Endothelial cell of umbilical vein (primary cell): Measurements from ENCODE around the gene LRFN2. TPM values are rescaled to one million over a fixed set of nuclear protein-coding genes. Genes with fewer than 3 reads are reported as not detected.

Experiments
- BruUV-seq: library from RNA; stranded (reverse); fragments of 400-500 nt; replicated peaks from 2 replicates; lab custom pipeline; 2021; lab: Mats Ljungman, UMichigan
- CTCF ChIA-PET: fragments of 300-600, 350-600 bp; sonication (Branson Sonifier 250); formaldehyde crosslinking; loops from one replicate; lab custom pipeline; 2021; ENCODE audit warnings: antibody characterized with exemption, inconsistent platforms; lab: Charles Lee
- POLR2A ChIA-PET: fragments of 300-600, 350-600 bp; sonication (Branson Sonifier 250); formaldehyde crosslinking; loops from one replicate; lab custom pipeline; 2021; ENCODE audit warnings: antibody characterized with exemption, inconsistent platforms; lab: Charles Lee
- DNase-seq: peaks from one replicate; pipeline ENCODE4 v3.0.0-alpha.2; 2011; ENCODE audit warnings: low read depth, low spot score
- FAIRE-seq: peaks from 2 replicates; lab custom pipeline; 2011; peaks lifted over from hg19 to GRCh38; lab: Jason Lieb, UNC
- H2AFZ ChIP-seq: 2 replicates; pipeline ENCODE4 v1.6.0; 2012; ENCODE audit warnings: low read depth, low read length, control low read depth, inconsistent platforms
- H3K27ac ChIP-seq: 2 replicates; pipeline ENCODE4 v1.5.1; 2011; ENCODE audit warnings: low read depth, mild to moderate bottlenecking, control low read depth, low read length, moderate library complexity; ENCODE audit not compliant: insufficient read depth
- H3K27me3 ChIP-seq, 2 experiments: 2 replicates each; pipeline versions ENCODE4 v1.6.0 to v1.6.1; 2011; ENCODE audit warnings: low read length in 2 of 2, mixed read lengths in 1 of 2; ENCODE audit not compliant: control insufficient read depth in 2 of 2, insufficient read depth in 2 of 2
- H3K36me3 ChIP-seq, 2 experiments: 2 replicates in 1 of 2; 3 replicates in 1 of 2; pipeline ENCODE4 v1.5.1; 2011; ENCODE audit warnings: low read length in 2 of 2, mild to moderate bottlenecking in 1 of 2, moderate library complexity in 1 of 2; ENCODE audit not compliant: control insufficient read depth in 2 of 2, insufficient read depth in 2 of 2; ENCODE audit errors: extremely low read depth in 1 of 2
- H3K4me1 ChIP-seq: 3 replicates; pipeline ENCODE4 v1.5.1; 2011; ENCODE audit warnings: mild to moderate bottlenecking, low read length; ENCODE audit not compliant: control insufficient read depth, insufficient read depth; ENCODE audit errors: extremely low read depth
- H3K4me2 ChIP-seq: 2 replicates; pipeline ENCODE4 v1.6.1; 2011; ENCODE audit warnings: low read length, control low read depth, mixed read lengths; ENCODE audit not compliant: insufficient read depth
- H3K4me3 ChIP-seq, 3 experiments: fragments of 200-600 bp in 1 of 3; sonication (generic), shearing (Covaris generic) in 1 of 3; replicated peaks in 1 of 3; 2 replicates each; pipeline ENCODE4 v1.5.1; 2011 to 2016; ENCODE audit warnings: control low read depth in 3 of 3, low read length in 3 of 3, mild to moderate bottlenecking in 2 of 3, inconsistent platforms in 1 of 3, low read depth in 1 of 3, moderate library complexity in 1 of 3; ENCODE audit not compliant: insufficient read depth in 1 of 3
- H3K79me2 ChIP-seq: 2 replicates; pipeline ENCODE4 v1.6.0; 2012; ENCODE audit warnings: low read length, inconsistent platforms; ENCODE audit not compliant: control insufficient read depth, insufficient read depth
- H3K9ac ChIP-seq: replicated peaks from 2 replicates; pipeline ENCODE3; 2011; ENCODE audit warnings: low read length, control low read depth; ENCODE audit not compliant: insufficient read depth; ENCODE audit errors: extremely low read depth
- H3K9me1 ChIP-seq: replicated peaks from 3 replicates; pipeline ENCODE4 v1.6.0; 2011; ENCODE audit warnings: mild to moderate bottlenecking, low read length; ENCODE audit not compliant: control insufficient read depth, insufficient read depth; ENCODE audit errors: extremely low read depth
- H3K9me3 ChIP-seq: replicated peaks from 2 replicates; pipeline ENCODE4 v1.5.1; 2012; ENCODE audit warnings: low read length, inconsistent platforms; ENCODE audit not compliant: control insufficient read depth, insufficient read depth
- H4K20me1 ChIP-seq: replicated peaks from 2 replicates; pipeline ENCODE3; 2011; ENCODE audit warnings: mild to moderate bottlenecking, low read length; ENCODE audit not compliant: control insufficient read depth, insufficient read depth; ENCODE audit errors: extremely low read depth
- EZH2 ChIP-seq: IDR thresholded peaks from 2 replicates; pipeline ENCODE4 v1.6.1; 2012; ENCODE audit warnings: borderline replicate concordance, low read depth, mild to moderate bottlenecking, moderate library complexity, low read length, inconsistent platforms; ENCODE audit not compliant: severe bottlenecking
- FOS ChIP-seq: IDR thresholded peaks from 2 replicates; pipeline ENCODE4 v1.6.1; 2011; ENCODE audit warnings: mild to moderate bottlenecking, low read length, moderate library complexity, borderline replicate concordance; ENCODE audit not compliant: insufficient read depth
- GATA2 ChIP-seq: IDR thresholded peaks from 2 replicates; pipeline ENCODE4 v1.7.0; 2011; ENCODE audit warnings: low read depth, mild to moderate bottlenecking, moderate library complexity, mixed read lengths, low read length; ENCODE audit not compliant: insufficient read length, insufficient read depth
- JUN ChIP-seq: IDR thresholded peaks from 2 replicates; pipeline ENCODE4 v1.6.1; 2011; ENCODE audit warnings: borderline replicate concordance, low read depth; ENCODE audit not compliant: insufficient read length, insufficient read depth
- MYC ChIP-seq: IDR thresholded peaks from one replicate; pipeline ENCODE4 v1.6.1; 2011; ENCODE audit warnings: mild to moderate bottlenecking, low read depth, low read length
- POLR2A ChIP-seq: IDR thresholded peaks from 2 replicates; pipeline ENCODE4 v1.6.1; 2012; ENCODE audit warnings: low read depth, mild to moderate bottlenecking, control low read depth, low read length
- POLR2AphosphoS5 ChIP-seq: IDR thresholded peaks from 2 replicates; pipeline ENCODE4 v1.6.1; 2012; ENCODE audit warnings: low read depth, mild to moderate bottlenecking, control low read depth, low read length, moderate library complexity; ENCODE audit not compliant: insufficient read depth
- dilution Hi-C: fragments of 300-500 bp; cut with MboI; formaldehyde crosslinking; loops from one replicate; pipeline ENCODE4 v1.15.0; 2019; ENCODE audit warnings: low sequenced_read_pairs; ENCODE audit not compliant: extremely low pct_ligation_motif_present
- intact Hi-C: fragments of 100-400 bp; cut with micrococcal nuclease; formaldehyde crosslinking; loops from one replicate; pipeline ENCODE4 v1.10.0; 2022
- polyA plus RNA-seq, 4 experiments: library from polyadenylated mRNA; depleted of rRNA in 3 of 4; stranded (reverse) in 3 of 4; unstranded in 1 of 4; fragments of >200 nt; gene quantifications; 2 replicates each; pipeline versions ENCODE4 v1.2.1 to v1.2.3, GENCODE V29; 2011 to 2012; ENCODE audit warnings: missing spikeins in 1 of 4
- total RNA-seq: library from RNA; stranded (reverse); gene quantifications from 2 replicates; pipeline ENCODE4 v1.2.3, GENCODE V29; 2021
- TF ChIP-seq, protein P1 (sequence below): IDR thresholded peaks from 2 replicates; pipeline ENCODE4 v1.6.1; 2011; ENCODE audit not compliant: insufficient read depth, insufficient read length
- TF ChIP-seq, protein P2 (sequence below), 2 donors: IDR thresholded peaks; 1 replicate in 1 of 2; 2 replicates in 1 of 2; pipeline ENCODE4 v1.5.1; 2011; ENCODE audit warnings: low read length in 2 of 2, mild to moderate bottlenecking in 2 of 2, moderate library complexity in 2 of 2, control low read depth in 1 of 2, inconsistent platforms in 1 of 2, low read depth in 1 of 2; ENCODE audit not compliant: insufficient read depth in 1 of 2; ENCODE audit errors: extremely low read depth in 1 of 2

The LRFN2 gene
- total and polyA plus RNA-seq, 2 donors (not counting 3 experiments of a cell fraction or from before 2014, with no cell fraction given), result not detected

GRCh38 chr6:40399888-40400457 is 187.2 kb downstream of the LRFN2 start:
- no peak for FAIRE-seq
- no peak for DNase-seq
- Histone ChIP-seq H3K9me1 (no peaks in the 10 kb centered on the region), H3K9ac (no peak overlapping the region), H3K9me3 (no peaks in the 10 kb centered on the region), H4K20me1 (no peaks in the 10 kb centered on the region), H3K4me2 (no peak overlapping the region), H2AFZ (no peak overlapping the region), H3K27ac (no peak overlapping the region), H3K4me3 (no peak overlapping the region), H3K36me3 (no peaks in the 10 kb centered on the region), H3K27me3 (no peaks in the 10 kb centered on the region), H3K79me2 (no peaks in the 10 kb centered on the region), H3K4me1 (no peaks in the 10 kb centered on the region)
- ChIA-PET POLR2A (no interaction called here), CTCF (no interaction called here)
- no TSS peak for BruUV-seq
- intact Hi-C loops (no loop called here), dilution Hi-C loops (no loop called here)
- TF ChIP-seq POLR2AphosphoS5 (no peak), JUN (peak; percentile 14)

GRCh38 chr6:40398810-40399477 is 188.2 kb downstream of the LRFN2 start:
- dilution Hi-C loops (no loop called here), intact Hi-C loops (no loop called here)
- Histone ChIP-seq H2AFZ (no peak overlapping the region), H3K9ac (no peak overlapping the region), H3K79me2 (no peaks in the 10 kb centered on the region), H3K36me3 (no peaks in the 10 kb centered on the region), H3K9me1 (no peaks in the 10 kb centered on the region), H3K27ac (no peak overlapping the region), H3K9me3 (no peaks in the 10 kb centered on the region), H3K4me1 (no peaks in the 10 kb centered on the region), H4K20me1 (no peaks in the 10 kb centered on the region), H3K27me3 (no peaks in the 10 kb centered on the region), H3K4me3 (no peak overlapping the region), H3K4me2 (no peak overlapping the region)
- TF ChIP-seq, protein P1, sequence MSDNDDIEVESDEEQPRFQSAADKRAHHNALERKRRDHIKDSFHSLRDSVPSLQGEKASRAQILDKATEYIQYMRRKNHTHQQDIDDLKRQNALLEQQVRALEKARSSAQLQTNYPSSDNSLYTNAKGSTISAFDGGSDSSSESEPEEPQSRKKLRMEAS, result no peak
- TF ChIP-seq FOS (no peak), EZH2 (no peak), GATA2 (no peak), POLR2AphosphoS5 (no peak), MYC (no peak), JUN (no peak), POLR2A (no peak)
- TF ChIP-seq, protein P2, sequence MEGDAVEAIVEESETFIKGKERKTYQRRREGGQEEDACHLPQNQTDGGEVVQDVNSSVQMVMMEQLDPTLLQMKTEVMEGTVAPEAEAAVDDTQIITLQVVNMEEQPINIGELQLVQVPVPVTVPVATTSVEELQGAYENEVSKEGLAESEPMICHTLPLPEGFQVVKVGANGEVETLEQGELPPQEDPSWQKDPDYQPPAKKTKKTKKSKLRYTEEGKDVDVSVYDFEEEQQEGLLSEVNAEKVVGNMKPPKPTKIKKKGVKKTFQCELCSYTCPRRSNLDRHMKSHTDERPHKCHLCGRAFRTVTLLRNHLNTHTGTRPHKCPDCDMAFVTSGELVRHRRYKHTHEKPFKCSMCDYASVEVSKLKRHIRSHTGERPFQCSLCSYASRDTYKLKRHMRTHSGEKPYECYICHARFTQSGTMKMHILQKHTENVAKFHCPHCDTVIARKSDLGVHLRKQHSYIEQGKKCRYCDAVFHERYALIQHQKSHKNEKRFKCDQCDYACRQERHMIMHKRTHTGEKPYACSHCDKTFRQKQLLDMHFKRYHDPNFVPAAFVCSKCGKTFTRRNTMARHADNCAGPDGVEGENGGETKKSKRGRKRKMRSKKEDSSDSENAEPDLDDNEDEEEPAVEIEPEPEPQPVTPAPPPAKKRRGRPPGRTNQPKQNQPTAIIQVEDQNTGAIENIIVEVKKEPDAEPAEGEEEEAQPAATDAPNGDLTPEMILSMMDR (IDR thresholded peaks at IDR 0.05; ENCODE audit: extremely low read depth in 1 of 2, insufficient read depth in 1 of 2, low read depth in 1 of 2, low read length in 2 of 2), result no peak
- DNase-seq (no peak), FAIRE-seq (no peak)
- BruUV-seq, result no TSS peak
- ChIA-PET CTCF (no interaction called here), POLR2A (no interaction called here)
